Head of caudate nucleus (tissue), 42 donors: ENCODE data around the gene PPL.
"Not testable (repeated sequence)": the region's sequence is repeated elsewhere in the genome, so short reads cannot be mapped to it uniquely, and the experiment has no call there.

Experiments used
- DNase-seq, 42 donors: peaks; one replicate each; pipeline versions ENCODE4 v3.0.0 to v3.0.0-alpha.2; 2020 to 2021; ENCODE audit warnings: mixed read lengths in 7 of 42
- intact Hi-C: fragments of 100-400 bp; cut with DNase I; formaldehyde crosslinking; loops from one replicate; pipeline ENCODE4 v1.15.0; 2022

PPL gene

GRCh38 chr16:4915226-4915761 lies 21.7 kb downstream of the PPL start:
- intact Hi-C loops: no loop called here
- DNase-seq: no peak

- intact Hi-C loops: no loop called here
- no peak for DNase-seq
Measured at GRCh38 chr16:4914528-4915225, 22.3 kb downstream of the PPL start.

GRCh38 chr16:4913774-4914525 lies 23.0 kb downstream of the PPL start:
- DNase-seq: no peak
- intact Hi-C loops: no loop called here

- DNase-seq: no peak
- intact Hi-C loops: no loop called here
Measured at GRCh38 chr16:4913130-4913773, 23.7 kb downstream of the PPL start.

- DNase-seq: no peak
- intact Hi-C loops: no loop called here
Measured at GRCh38 chr16:4911970-4912386, 25.0 kb downstream of the PPL start.

GRCh38 chr16:4910828-4911227 lies 26.1 kb downstream of the PPL start:
- DNase-seq: no peak
- intact Hi-C loops: no loop called here

- intact Hi-C loops: no loop called here
- no peak for DNase-seq
Measured at GRCh38 chr16:4909825-4910224, 27.1 kb downstream of the PPL start.

- intact Hi-C loops: no loop called here
- DNase-seq: no peak
Measured at GRCh38 chr16:4908854-4909401, 28.0 kb downstream of the PPL start.

GRCh38 chr16:4904942-4905615 lies 31.9 kb downstream of the PPL start:
- intact Hi-C loops: no loop called here
- no peak for DNase-seq

GRCh38 chr16:4904108-4904941 lies 32.6 kb downstream of the PPL start:
- no peak for DNase-seq
- intact Hi-C loops: no loop called here

GRCh38 chr16:4902038-4902437 lies 34.9 kb downstream of the PPL start:
- DNase-seq: no peak
- intact Hi-C loops: no loop called here

GRCh38 chr16:4900750-4901149 lies 36.2 kb downstream of the PPL start:
- intact Hi-C loops: no loop called here
- DNase-seq: no peak

- intact Hi-C loops: no loop called here
- no peak for DNase-seq
Measured at GRCh38 chr16:4900036-4900435, 36.9 kb downstream of the PPL start.

- intact Hi-C loops: no loop called here
- DNase-seq: no peak
Measured at GRCh38 chr16:4899474-4899846, 37.5 kb downstream of the PPL start.

- intact Hi-C loops: no loop called here
- no peak for DNase-seq
Measured at GRCh38 chr16:4898811-4899473, 38.0 kb downstream of the PPL start.

- intact Hi-C loops: no loop called here
- DNase-seq: no peak
Measured at GRCh38 chr16:4897328-4897727, 39.6 kb downstream of the PPL start.

- intact Hi-C loops, DNase-seq: not testable (repeated sequence)
Measured at GRCh38 chr16:4896761-4897160, 40.2 kb downstream of the PPL start.

GRCh38 chr16:4895366-4895765 lies 41.6 kb downstream of the PPL start:
- no peak for DNase-seq

More at GRCh38 chr16:4895366-4895765, 41.6 kb downstream of the PPL start:
- intact Hi-C loops: no loop called here
